ENCODE results near the gene SLC9C2.
"Not testable (repeated sequence)": the region's sequence is repeated elsewhere in the genome, so short reads cannot be mapped to it uniquely, and the experiment has no call there.

The SLC9C2 gene

DNA sequence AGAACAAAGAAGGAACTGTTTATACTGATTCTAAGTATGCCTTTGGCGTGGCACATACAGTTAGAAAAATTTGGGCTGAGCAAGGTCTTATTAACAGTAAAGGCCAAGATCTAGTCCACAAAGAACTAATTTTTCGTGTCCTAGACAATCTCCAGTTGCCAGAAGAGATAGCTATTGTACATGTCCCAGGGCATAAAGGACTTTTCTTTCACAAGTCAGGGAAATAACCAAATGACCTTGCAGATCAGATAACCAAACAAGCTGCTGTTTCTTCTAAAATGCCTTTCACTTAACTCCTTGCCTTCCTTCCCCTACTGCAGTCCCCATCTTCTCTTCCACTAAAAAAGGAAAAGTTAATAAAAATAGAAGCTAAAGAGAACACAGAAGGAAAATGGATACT, 36.2 kb upstream of the SLC9C2 start:
- Histone ChIP-seq H3K4me3 (ENCODE audit: low read length) (no peak overlapping the region), H3K9me2 (replicated peaks; ENCODE audit: insufficient read depth, low read length) (no peaks in the 10 kb centered on the region), H3K4me1 (ENCODE audit: low read length) (no peaks in the 10 kb centered on the region), H3F3A (ENCODE audit: insufficient read depth, low read length) (no peaks in the 10 kb centered on the region), H3K36me3 (replicated peaks; ENCODE audit: insufficient read depth, low read length) (no peaks in the 10 kb centered on the region), H3K4me2 (ENCODE audit: low read depth, low read length) (no peak overlapping the region), H3K9me3 (replicated peaks; ENCODE audit: insufficient read depth, low read length) (no peaks in the 10 kb centered on the region), H4K20me1 (ENCODE audit: insufficient read depth, low read length) (no peaks in the 10 kb centered on the region), H3K9ac (ENCODE audit: low read length) (no peak overlapping the region), H3K79me2 (ENCODE audit: low read length) (no peaks in the 10 kb centered on the region), H3K27ac (ENCODE audit: low read length) (no peak overlapping the region), H2AFZ (ENCODE audit: low read length) (no peak overlapping the region), H3K27me3 (replicated peaks; ENCODE audit: insufficient read depth, low read length) (no peaks in the 10 kb centered on the region)
- no peak for DNase-seq
- TF ChIP-seq EZH2phosphoT487 (IDR thresholded peaks at IDR 0.05; ENCODE audit: low read length) (no peak), CTCF (IDR thresholded peaks at IDR 0.05; ENCODE audit: low read length) (no peak), EZH2 (optimal IDR thresholded peaks at IDR 0.05; ENCODE audit: low read depth, low read length) (no peak)

DNA sequence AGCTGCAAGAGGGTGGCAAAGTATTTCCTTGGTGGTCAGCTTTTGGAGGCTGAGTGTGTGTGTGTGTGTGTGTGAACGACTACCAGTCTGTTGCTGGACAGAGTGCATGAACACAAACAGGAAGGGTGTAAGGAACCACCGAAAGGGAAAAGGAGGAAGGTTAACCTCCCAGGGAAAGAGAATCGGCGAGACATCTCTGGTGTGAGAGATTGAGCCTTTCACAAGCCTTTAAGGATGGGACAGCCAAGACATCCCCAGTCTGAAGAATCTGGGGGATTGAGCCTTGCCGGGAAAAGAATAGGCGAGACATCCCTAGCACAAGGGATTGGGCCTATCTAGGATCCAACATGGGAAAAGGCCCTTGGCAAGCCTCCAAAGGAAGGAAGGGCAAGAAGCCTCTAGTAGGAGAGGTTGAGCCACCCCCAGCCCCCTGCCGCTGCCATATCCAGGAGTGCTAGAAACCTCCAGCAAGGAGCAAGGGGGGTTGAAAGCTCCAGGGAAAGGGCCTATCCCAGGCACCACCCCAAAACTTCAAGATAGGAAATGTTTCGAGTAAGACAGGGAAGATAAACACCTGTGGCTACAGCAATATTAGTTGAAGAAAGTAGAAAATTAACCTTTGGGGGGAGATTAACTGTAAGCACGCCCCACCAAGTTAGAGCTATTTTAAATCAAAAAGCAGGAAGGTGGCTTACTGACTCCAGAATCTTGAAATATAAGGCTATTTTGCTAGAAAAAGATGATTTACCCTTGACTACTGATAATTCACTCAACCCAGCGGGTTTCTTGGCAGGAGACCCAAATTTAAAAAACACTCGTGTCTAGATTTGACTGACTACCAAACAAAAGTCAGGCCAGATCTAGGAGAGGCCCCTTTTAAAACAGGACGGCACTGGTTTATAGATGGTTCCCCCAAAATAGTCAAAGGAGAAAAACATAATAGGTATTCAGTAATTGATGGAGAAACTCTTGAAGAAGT, 35.5 kb upstream of the SLC9C2 start:
- Histone ChIP-seq H3K79me2 (ENCODE audit: low read length) (no peaks in the 10 kb centered on the region), H3K9me3 (replicated peaks; ENCODE audit: insufficient read depth, low read length) (no peaks in the 10 kb centered on the region), H4K20me1 (ENCODE audit: insufficient read depth, low read length) (no peaks in the 10 kb centered on the region), H3K4me2 (ENCODE audit: low read depth, low read length) (no peak overlapping the region), H2AFZ (ENCODE audit: low read length) (no peak overlapping the region), H3K9ac (ENCODE audit: low read length) (no peak overlapping the region), H3K27me3 (replicated peaks; ENCODE audit: insufficient read depth, low read length) (no peaks in the 10 kb centered on the region), H3K27ac (ENCODE audit: low read length) (no peak overlapping the region), H3K36me3 (replicated peaks; ENCODE audit: insufficient read depth, low read length) (no peaks in the 10 kb centered on the region), H3K4me1 (ENCODE audit: low read length) (no peaks in the 10 kb centered on the region), H3K4me3 (ENCODE audit: low read length) (no peak overlapping the region), H3F3A (ENCODE audit: insufficient read depth, low read length) (no peaks in the 10 kb centered on the region), H3K9me2 (replicated peaks; ENCODE audit: insufficient read depth, low read length) (no peaks in the 10 kb centered on the region)
- no peak for TF ChIP-seq CTCF (IDR thresholded peaks at IDR 0.05; ENCODE audit: low read length)
- TF ChIP-seq EZH2 (optimal IDR thresholded peaks at IDR 0.05; ENCODE audit: low read depth, low read length) = no peak
- TF ChIP-seq EZH2phosphoT487 (IDR thresholded peaks at IDR 0.05; ENCODE audit: low read length) = no peak
- no peak for DNase-seq

DNA sequence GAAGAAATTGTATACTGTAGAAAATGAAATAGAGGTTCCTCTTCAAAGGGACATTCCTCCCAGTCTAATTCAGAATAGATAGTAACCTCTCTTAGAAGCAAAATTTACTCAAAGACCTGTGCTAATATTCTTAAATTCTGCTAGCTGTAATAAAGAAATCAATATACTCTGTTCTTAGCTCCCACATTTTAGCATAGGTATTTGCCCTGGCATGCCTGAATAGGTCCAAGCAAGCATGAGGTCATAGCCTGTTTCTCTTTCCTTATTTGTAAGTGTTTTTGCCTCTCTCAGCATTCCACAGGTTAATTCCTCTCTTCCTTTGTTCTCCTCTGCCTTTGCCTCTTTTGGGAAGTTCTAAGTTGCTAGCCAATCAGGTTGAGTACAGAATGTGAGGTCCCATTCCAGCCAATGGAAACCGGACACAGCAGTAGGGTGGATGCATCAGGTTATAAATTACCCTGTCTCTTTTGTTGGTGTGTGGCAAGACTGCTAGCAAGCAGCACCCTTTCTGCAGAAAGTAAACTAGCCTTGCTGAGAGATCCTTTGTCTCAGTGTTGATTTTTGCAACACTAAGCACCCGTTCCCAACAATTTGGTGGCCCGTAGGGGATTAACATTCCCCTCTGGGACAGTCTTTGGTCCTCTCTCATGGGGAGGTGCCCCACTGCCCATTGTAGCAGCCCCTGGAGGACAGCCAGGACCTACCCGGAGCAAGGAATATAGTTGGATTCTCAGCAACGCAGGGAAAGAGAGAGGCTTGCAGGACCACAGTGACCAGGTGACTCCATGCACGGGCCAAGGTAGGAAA, 34.6 kb upstream of the SLC9C2 start:
- H2AFZ ChIP-seq (ENCODE audit: low read length); H3K4me1 ChIP-seq (ENCODE audit: low read length); H3K27ac ChIP-seq (ENCODE audit: low read length); H3K79me2 ChIP-seq (ENCODE audit: low read length); H3K9ac ChIP-seq (ENCODE audit: low read length); DNase-seq; H3K27me3 ChIP-seq (replicated peaks; ENCODE audit: insufficient read depth, low read length); H3K9me2 ChIP-seq (replicated peaks; ENCODE audit: insufficient read depth, low read length); H3K9me3 ChIP-seq (replicated peaks; ENCODE audit: insufficient read depth, low read length); H3F3A ChIP-seq (ENCODE audit: insufficient read depth, low read length); H4K20me1 ChIP-seq (ENCODE audit: insufficient read depth, low read length); H3K4me3 ChIP-seq (ENCODE audit: low read length); H3K36me3 ChIP-seq (replicated peaks; ENCODE audit: insufficient read depth, low read length); H3K4me2 ChIP-seq (ENCODE audit: low read depth, low read length): not testable (repeated sequence)

All from MM.1S (cell line).